SIG-M5 treated with dmso at 0.1 percent for 504 hours (cell line): Measurements from ENCODE around the gene KLK7.
"Not testable (repeated sequence)": the region's sequence is repeated elsewhere in the genome, so short reads cannot be mapped to it uniquely, and the experiment has no call there.

Experiments used
- DNase-seq: peaks from one replicate; lab custom pipeline; 2025; ENCODE audit not compliant: unreplicated experiment; lab: John Stamatoyannopoulos, UW

Gene KLK7

GRCh38 chr19:51012661-51013190 is 29.0 kb upstream of the KLK7 start:
- no peak for DNase-seq

GRCh38 chr19:51010066-51010795 is 26.5 kb upstream of the KLK7 start:
- no peak for DNase-seq

GRCh38 chr19:51009061-51009891 is 25.6 kb upstream of the KLK7 start:
- DNase-seq = no peak

GRCh38 chr19:51007488-51007887 is 23.8 kb upstream of the KLK7 start:
- DNase-seq = no peak

- no peak for DNase-seq
These were observed 22.7 kb upstream of the KLK7 start for GRCh38 chr19:51006406-51006805.

- DNase-seq = no peak
These were observed 21.5 kb upstream of the KLK7 start for GRCh38 chr19:51005248-51005647.

- no peak for DNase-seq
These were observed 19.6 kb upstream of the KLK7 start for GRCh38 chr19:51003316-51003715.

- no peak for DNase-seq
These were observed 19.0 kb upstream of the KLK7 start for GRCh38 chr19:51002542-51003311.

GRCh38 chr19:51002089-51002532 is 18.4 kb upstream of the KLK7 start:
- no peak for DNase-seq

- no peak for DNase-seq
These were observed 17.8 kb upstream of the KLK7 start, which contains the start of gene KLK8 for GRCh38 chr19:51001515-51001914. KLK8 (minus strand) TSS chr19:51001604; CDS start chr19:51001167, 437 bp downstream.

- DNase-seq = no peak
These were observed 17.3 kb upstream of the KLK7 start for GRCh38 chr19:51000981-51001380.

GRCh38 chr19:51000426-51000825 is 16.7 kb upstream of the KLK7 start:
- DNase-seq = no peak

GRCh38 chr19:50998686-50999085 is 15.0 kb upstream of the KLK7 start:
- DNase-seq = no peak

GRCh38 chr19:50998061-50998460 is 14.3 kb upstream of the KLK7 start:
- no peak for DNase-seq

- no peak for DNase-seq
These were observed 10.4 kb upstream of the KLK7 start for GRCh38 chr19:50994129-50994528.

- no peak for DNase-seq
These were observed 8.9 kb upstream of the KLK7 start for GRCh38 chr19:50992666-50993035.

- DNase-seq = not testable (repeated sequence)
These were observed 699 bp upstream of the KLK7 start for GRCh38 chr19:50984416-50984815.

GRCh38 chr19:50982186-50982585 is 1.5 kb downstream of the KLK7 start:
- no peak for DNase-seq

GRCh38 chr19:50981587-50982146 is 2.0 kb downstream of the KLK7 start:
- DNase-seq = no peak

- DNase-seq = no peak
These were observed 3.5 kb downstream of the KLK7 start for GRCh38 chr19:50980208-50980607.

- no peak for DNase-seq
These were observed 4.0 kb downstream of the KLK7 start for GRCh38 chr19:50979758-50980157.
